ENCODE results near the gene FBXO21.

- no peak for TF ChIP-seq EZH2 (IDR thresholded peaks at IDR 0.05; ENCODE audit: insufficient read depth, poor library complexity, severe bottlenecking)
- no peak for TF ChIP-seq EZH2phosphoT487 (IDR thresholded peaks at IDR 0.05; ENCODE audit: insufficient read depth, low read depth)
These were observed 24.2 kb downstream of the FBXO21 start for GRCh38 chr12:117166107-117166506.
